Muscle of back (tissue), 11 donors: Measurements from ENCODE around the gene AK3. TPM values are rescaled to one million over a fixed set of nuclear protein-coding genes. Genes with fewer than 3 reads are reported as not detected.
A peak's percentile ranks its signal among the peaks of the same experiment; 100 is the strongest.
"Not testable (repeated sequence)": the region's sequence is repeated elsewhere in the genome, so short reads cannot be mapped to it uniquely, and the experiment has no call there.

Source experiments
- DNase-seq, 3 donors: peaks; one replicate each; pipeline versions ENCODE4 v3.0.0 to v3.0.0-alpha.2; 2013
- polyA plus RNA-seq, 10 donors: library from polyadenylated mRNA; unstranded; fragments of 120-200 nt; gene quantifications; one replicate each; pipeline ENCODE4 v1.2.1, GENCODE V29; 2013; ENCODE audit not compliant: insufficient read length in 10 of 10

AK3 gene
- polyA plus RNA-seq, 10 donors: 40.7 to 55.5 (median 44.6) TPM

DNA sequence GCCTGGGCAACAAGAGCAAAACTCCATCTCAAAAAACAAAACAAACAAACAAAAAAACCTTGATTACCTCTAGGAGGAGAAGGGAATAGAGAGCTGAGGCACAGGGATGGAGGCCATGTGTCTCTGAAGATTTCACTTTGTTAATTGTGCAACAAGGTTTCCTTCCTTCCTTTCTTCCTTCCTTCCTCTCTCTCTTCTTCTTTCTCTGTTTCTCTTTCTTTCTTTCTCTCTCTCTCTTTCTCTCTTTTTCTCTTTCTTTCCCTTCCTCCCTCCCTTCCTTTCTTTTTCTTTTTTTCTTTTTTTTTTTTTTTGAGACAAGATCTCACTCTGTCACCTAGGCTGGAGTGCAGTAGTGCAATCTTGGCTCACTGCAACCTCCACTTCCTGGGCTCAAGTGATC lies 13.5 kb upstream of the AK3 start:
- not testable (repeated sequence) for DNase-seq

DNA sequence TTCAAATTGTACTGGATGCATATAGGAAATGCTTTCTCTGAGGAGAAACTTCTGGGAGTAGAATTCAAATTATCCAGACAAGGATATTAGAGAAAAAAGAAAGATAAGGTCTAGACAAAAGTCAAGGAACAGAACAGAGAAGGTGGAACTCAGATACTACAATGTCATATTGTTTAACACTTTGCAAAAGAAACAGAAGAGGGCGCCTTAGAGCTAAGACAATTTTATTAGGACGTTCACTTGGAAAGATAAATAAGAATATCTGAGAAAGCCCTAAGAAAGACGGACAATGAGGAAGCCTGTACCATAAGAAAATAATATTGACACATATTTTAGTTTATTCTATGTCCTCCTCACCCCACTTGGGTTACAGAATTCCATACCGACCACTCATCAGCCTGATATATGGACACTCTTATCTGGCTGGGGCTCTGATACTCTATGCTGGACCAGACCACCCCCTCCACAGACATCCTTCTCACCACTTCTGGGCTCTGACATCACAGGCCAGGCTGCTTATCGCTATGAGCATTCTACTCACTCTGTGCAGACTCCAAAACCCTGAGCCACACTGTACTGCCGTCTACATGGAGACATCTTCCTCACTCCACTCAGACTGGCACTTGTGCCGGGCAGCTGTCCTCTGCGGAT lies 9.1 kb upstream of the AK3 start:
- DNase-seq: peak in 2 of 3 donors; percentile 30 to 54

DNA sequence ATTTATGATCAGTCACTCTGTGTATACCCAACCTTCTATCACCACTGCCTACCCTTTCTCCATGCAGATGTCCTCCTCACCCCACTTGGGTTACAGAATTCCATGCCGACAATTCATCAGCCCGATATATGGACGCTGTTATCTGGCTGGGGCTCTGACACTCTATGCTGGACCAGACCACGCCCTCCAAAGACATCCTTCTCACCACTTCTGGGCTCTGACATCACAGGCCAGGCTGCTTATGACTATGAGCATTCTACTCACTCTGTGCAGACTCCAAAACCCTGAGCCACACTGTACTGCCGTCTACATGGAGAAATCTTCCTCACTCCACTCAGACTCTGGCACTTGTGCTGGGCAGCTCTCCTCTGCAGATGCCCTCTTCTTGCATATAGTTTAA lies 7.6 kb upstream of the AK3 start:
- no peak for DNase-seq

DNA sequence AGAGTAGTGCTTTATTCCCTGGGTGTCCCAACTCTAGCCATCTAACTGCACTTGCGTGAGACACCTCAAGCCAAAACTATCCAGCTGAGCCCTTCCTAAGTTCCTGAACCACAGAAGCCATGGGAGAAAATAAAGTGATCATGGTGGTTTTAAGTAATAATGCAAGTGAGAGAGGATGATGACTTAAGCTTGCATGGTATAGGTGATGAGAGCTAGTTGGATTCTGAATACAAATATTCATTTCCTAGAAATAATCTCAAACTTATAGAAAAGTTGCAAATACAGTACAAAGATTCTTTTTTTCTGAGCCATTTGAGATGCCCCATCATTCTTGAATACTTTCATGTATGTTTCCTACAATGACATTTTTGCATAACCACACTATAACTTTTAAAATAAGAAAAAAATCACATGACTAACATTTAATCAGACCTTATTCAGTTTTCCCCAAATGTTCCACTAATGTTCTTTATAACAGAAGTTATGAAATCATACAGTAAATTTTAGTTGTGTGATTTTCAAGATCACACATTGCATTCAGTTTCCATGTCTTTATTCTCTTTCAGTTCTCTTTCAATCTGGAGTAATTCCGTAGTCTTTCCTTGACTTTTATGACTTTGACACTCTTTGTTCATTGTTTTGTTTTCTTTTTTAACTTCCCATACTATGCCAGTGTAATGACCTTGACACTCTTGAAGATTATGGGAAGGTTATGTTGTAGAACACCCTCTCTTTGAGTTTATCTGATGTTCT lies 5.5 kb upstream of the AK3 start:
- no peak for DNase-seq

DNA sequence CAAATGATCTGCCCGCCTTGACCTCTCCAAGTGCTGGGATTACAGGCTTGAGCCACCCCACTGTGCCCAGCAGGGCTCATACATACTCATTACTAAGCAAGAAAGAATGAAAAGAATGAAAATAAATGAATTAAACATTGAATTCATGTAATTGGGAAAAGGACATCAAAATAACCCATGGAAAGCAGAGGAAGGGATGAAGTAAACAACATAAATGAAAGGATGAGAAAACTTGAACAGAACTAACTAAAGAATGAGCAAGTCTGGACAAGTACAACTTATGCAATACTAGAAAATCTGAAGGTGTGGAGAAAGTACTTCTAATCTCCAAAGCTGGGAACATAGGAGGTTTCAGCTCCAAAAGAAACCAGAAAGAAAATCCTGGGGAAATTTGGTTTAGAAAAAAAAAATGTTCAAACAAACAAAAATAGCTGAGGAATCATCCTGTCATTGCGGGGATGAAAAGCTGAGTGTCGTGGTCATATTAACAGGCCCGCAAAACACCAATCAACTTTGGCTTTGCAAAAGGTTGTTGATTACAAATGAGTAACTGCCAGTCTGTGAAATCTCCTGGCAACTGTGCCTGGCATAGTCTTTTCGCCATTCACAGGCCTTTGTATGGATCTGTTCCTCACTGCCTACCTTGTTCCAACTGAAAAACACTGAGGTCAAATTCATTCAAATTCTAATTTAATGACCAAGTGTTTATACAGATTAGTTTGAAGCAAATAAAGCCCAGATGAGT lies 2.3 kb upstream of the AK3 start:
- no peak for DNase-seq

DNA sequence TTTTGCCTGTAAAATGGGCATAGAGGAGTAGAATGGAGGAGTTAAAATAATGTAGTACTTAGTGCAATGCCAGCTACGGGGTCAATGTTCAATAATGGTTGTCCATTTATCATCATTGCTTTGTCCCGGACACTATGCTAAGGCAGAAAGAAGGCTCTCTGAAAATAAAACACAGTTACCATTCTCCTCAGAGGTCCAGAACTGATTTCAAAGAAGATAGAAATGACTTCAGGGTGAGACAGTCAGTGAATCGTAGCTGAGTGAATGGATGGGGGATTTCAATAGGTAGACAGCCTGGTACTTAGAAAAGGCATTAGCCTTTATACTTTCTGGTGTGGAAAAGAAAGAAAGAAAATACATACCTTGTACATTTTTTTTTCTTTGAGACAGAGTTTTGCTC lies 1.2 kb upstream of the AK3 start:
- no peak for DNase-seq

DNA sequence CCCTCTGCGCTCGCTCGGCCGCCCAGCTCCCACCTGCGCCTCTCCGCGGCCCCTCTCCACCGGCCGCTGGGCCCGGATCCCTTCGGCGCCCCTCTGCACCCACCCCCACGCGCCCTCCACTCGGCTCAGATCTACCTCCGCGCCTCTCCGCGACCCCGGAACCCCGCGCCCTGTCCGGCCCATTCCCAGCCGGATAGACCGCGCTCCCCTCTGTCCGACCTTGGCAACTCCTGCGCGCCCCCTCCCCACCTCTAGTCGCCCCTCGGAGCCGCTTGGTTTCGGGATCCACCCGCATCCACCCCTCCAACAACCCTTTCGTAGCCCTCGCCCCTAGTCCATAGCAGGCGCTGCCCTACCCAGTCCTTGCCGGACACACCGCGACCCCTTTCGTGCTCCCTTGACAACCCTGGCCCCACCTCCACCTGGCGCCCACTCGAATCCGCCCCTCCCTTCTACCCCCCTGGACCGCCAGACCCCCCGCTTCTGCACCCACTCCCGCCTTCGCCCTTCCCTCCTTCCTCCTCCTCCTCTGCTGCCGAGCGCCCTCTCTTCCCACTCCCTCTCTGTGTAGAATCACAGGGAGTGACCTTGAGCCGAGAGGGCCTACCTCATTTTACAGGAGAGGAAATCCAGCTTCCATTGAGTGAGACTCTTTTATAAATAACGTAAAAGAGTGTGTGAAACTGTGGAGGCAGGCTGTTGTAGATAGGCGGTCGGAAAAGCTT lies 525 bp upstream of the AK3 start:
- DNase-seq: peak in 2 of 3 donors; percentile 23 to 63

DNA sequence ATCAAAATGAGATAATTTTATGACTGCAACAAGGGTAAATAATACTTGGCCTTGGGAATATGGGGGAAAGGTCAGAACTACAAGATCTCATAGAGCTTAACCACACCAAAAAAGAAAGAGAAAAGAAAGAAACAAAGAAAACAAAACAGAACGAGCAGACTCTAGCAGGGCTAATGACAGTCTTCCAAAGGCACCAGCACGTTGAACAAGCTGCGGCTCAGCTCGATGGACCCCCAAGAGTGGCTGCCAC lies 689 bp downstream of the AK3 start:
- peak in 1 of 3 donors; percentile 24 for DNase-seq

DNA sequence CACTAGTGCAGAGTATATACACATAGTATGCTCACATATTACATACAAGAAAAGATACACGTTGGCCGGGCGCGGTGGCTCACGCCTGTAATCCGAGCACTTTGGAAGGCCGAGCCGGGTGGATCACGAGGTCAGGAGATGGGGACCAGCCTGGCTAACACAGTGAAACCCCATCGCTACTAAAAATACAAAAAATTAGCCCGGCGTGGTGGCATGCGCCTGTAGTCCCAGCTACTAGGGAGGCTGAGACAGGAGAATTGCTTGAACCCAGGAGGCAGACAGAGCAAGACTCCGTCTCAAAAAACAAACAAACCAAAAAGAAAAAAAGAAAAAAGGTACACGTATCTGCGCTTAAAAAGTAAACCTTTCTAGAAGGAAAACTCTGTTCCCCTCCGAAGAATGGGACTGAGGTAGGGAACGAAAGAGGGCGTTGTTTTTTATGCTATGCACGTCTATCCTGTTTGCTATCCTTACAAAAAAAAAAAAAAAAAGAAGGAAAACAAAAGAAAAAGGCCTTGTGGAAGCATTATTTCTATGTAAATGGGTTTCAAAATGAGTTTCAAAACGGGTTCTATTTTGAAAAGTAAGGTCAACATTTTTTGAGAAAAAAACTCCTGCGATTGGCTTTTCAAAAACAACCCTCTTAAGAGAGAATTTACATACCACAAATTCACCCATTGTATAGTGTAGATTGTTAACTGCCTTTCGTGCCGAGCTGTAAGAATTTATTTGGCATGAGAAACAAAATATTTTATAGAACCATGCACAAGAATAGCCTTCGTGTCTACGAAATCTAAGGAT lies 1.2 kb downstream of the AK3 start:
- peak in 1 of 3 donors; percentile 18 for DNase-seq

DNA sequence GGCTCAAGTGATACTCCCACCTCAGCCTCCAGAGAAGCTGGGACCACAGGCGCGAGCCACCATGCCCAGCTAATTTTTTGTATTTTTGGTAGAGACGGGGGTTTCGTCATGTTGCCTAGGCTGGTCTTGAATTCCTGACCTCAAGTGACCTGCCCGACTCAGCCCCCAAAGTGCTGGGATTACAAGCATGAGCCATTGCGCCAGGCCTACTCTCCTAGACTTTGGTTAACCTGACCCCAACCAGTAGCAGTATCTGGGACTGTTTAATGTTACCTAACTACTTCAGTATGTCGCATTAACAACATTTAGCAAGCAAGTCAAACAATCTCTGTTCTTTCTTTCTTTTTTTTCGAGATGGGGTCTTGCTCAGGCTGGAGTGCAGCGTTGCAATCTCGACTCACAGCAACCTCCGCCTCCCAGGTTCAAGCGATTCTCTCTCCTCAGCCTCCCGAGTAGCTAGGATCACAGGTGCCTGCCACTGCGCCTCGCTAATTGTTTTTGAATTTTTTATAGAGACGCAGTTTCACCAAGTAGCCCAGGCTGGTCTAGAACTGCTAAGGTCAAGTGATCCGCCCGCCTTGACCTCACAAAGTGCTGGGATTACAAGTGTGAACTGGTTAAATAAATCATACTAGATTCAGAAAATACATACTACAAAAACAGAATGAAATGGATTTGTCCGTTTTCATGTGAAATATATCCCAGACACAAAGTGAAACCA lies 2.0 kb downstream of the AK3 start:
- DNase-seq: peak in 1 of 3 donors; percentile 12

DNA sequence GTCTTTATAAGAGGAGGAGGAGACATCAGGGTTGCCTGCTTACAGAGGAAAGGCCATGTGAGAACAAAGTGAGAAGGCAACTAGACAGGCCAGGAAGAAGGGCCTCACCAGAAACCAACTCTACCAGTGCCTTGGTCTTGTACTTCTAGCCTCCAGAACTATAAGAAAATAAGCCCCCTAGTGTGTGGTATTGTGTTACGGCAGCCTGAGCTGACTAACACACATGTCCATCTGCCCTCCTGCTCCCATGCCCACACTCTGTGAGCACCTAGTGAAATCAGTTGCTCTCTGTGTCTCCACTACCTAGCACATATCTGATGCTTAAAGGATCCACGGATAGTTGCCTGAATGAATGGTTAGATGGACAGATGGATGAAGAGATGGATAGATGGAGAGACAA lies 6.9 kb downstream of the AK3 start:
- DNase-seq: no peak

DNA sequence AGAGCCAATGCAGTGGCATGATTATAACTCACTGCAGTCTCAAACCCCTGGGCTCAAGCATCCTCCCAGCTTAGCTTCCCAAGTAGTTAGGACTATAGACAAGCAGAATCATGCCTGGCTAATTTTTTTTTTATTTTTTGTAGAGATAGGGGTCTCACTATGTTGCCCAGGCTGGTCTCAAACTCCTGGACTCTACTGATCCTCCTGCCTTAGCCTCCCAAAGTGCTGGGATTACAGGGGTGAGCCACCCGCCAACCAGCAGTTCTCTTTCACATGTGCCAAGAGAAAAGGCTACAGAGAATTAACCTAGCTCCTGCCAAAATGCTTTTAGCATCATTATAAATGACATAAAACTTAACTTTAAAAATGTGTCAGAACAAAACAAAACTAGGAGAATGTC lies 8.1 kb downstream of the AK3 start:
- DNase-seq: no peak

DNA sequence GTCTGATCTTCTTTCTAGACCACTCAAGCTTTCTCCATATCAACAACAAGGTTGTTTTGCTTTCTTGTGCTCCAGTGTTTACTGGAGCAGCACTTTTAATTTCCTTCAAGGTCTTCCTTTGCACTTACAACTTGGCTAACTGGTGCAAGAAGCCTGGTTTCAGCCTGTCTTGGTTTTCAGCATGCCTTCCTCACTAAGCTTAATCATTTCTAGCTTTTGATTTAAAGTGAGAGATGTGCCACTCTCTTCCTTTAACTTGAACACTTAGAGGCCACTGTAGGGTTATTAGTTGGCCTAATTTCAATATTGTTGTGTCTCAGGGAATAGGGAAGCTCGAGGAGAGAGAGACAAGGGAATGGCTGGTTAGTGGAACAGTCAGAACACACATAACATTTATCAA lies 13.4 kb downstream of the AK3 start:
- no peak for DNase-seq

DNA sequence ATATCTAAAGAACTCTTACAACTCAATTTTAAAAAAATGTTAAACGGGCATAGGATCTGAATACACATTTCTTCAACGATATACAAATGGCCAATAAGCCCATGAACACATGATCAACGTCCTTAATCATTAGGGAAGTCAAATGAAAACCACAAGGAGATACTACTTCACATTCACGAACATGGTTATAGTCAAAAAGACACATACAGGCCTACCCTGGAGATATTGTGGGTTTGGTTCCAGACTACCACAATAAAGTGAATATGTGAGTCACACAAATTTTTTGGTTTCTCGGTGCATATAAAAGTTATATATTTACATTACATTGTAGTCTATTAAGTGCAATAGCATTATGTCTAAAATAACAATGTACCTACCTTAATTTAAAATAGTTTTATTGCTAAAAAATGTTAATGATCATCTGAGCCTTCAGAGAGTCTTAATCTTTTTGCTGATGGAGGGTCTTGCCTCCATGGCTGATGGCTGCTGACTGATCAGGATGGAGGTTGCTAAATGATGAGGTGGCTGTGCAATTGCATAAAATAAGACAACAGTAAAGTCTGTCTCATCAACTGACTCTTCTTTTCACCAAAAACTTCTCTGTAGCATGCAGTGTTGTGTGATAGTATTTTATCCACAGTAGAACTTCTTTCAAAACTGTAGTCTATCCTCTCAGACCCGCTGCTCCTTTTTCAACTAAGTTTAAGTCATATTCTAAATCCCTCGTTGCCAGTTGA lies 15.1 kb downstream of the AK3 start:
- no peak for DNase-seq

DNA sequence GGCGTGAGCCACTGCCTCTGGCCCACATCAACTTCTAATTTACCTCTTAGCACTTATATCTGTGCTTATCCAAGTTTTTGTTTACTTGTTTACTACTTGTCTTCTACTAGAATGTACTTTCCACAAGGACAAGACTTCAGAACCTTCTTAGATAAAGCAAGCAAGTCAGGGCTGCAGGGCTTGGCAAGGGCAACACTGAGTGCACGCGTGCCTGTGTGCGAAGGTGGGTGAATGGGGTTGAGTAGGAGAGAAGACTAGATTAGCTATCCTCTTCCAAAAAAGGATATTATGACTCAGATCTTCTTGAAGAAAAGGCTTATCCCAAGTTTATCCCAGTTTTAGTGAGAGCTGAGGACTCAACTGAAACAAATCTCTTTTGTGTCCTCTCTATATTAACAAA lies 19.3 kb downstream of the AK3 start:
- DNase-seq: no peak

DNA sequence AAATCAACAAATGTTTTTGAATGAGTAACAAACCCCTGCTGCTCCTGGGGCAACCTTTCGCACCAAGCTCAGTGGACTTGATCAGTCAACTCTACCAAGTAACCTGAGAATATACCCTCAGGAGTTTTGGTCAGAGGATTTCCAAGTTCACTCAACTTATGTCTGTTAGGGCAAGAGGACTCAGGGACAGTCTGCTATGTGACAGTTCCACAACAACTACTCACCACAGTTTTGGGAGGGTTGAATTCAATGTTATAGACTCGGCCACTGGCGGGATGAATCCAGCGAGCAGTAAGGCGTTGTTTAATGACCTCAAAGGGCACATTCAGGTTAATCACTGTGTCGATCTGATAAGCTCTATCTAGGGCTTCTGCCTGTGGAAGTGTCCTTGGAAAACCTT lies 22.1 kb downstream of the AK3 start:
- no peak for DNase-seq

DNA sequence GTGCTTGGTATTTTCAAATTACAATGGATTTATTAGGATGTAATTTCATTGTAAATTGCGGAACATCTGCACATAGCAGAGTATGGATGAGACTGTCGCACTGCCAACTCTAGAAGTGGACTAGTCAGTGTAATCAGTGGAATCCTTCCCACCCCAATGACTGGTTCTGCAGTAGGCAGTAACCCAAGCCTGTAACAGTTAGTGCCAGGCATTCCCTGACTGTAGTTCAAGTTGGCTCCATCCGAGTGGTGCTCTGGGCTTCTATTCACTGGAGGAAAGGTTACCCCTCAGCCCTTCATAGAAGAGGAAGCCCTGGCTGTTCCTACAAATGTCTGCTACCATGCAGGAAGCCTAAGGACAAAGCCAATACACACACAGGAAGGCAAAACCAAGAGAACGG lies 23.2 kb downstream of the AK3 start:
- DNase-seq: no peak

DNA sequence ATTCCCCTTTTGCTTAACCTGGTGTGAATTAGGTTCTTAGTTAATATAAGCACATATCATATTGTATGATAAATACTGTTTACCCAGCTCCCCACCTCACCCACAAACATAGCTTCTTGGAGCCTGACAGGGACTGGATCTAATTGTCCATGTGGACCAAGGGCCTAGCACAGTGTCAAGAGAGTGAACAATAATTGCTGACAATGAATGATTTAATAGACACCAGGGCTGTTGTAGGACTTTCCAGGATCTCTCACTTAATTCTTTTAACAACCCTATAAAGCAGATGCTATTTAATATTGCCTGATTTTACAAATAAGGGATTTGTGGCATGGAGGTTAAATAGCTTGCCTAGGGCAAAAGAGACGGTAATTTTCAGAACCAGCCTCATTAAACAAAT lies 24.8 kb downstream of the AK3 start:
- DNase-seq: no peak

DNA sequence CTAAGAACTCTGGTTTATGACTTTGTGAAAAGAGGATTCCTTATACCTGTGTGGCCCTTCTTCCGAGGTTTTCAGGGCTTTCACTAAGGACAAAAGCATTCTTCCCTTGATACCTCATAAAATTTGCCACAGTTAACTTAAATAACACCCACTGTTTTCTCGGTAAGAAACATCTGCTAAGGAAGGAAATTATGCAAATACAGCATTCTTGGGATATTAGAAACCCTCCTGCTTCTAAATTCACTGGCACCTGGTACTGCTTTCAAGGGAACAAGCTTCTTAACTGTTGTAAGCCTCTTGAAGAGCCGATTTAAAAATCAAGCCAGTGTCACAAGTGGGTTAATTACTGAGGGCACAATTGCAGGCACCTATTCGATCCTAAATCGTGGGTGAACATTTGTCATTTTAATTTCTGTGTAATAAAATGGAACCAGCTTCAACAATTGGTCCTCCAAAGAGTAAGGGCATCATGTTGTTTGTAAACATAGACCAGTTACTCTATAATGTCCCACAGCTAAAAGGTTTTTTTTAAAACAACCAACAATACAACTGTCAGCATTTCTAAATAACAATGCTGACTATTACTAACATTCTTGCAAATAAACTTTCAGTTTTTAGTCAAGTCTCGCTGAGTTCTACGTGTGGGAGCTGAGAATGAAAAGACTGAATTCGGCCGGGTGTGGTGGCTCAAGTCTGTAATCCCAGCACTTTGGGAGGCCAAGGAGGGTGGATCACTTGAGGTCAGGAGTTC lies 26.6 kb downstream of the AK3 start:
- no peak for DNase-seq

DNA sequence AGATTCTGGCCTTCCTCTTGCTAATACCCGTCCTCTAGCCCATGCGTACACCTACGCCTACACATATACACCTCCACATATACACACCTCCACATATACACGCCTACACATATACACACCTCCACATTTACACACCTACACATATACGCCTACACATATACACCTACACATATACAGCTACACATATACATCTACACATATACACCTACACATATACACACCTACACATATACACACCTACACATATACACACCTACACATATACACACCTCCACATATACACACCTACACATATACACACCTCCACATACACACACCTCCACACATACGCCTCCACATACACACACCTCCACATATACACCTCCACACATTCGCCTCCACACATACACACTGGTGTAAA lies 27.2 kb downstream of the AK3 start:
- no peak for DNase-seq
